OCI-LY7 (cell line): ENCODE results near the gene ZSCAN4.

ENCODE experiments used
- EZH2phosphoT487 ChIP-seq: fragments of 200-600 bp; sonication (generic); IDR thresholded peaks from 2 replicates; pipeline ENCODE4 v1.6.1; 2018; ENCODE audit warnings: low read depth, borderline replicate concordance, mild to moderate bottlenecking, mixed run types, antibody characterized with exemption, low read length, moderate library complexity, mixed read lengths
- TF ChIP-seq, protein P1 (sequence below): fragments of 200-600 bp; sonication (generic); conservative IDR thresholded peaks from 2 replicates; pipeline ENCODE4 v1.5.1; 2014; ENCODE audit warnings: mild to moderate bottlenecking, antibody characterized with exemption, low read length, moderate library complexity, mixed read lengths

DNA sequence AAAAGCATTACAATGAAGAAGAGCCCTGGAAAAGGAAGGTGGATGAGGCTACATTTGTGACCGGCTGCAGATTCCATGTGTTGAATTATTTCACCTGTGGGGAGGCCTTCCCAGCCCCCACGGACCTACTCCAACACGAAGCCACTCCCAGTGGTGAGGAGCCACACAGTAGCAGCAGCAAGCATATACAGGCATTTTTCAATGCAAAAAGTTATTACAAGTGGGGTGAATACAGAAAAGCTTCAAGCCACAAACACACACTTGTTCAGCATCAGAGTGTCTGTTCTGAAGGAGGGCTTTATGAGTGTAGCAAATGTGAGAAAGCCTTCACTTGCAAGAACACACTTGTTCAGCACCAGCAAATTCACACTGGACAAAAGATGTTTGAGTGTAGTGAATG lies 18.0 kb downstream of the ZSCAN4 start:
- TF ChIP-seq, protein P1, sequence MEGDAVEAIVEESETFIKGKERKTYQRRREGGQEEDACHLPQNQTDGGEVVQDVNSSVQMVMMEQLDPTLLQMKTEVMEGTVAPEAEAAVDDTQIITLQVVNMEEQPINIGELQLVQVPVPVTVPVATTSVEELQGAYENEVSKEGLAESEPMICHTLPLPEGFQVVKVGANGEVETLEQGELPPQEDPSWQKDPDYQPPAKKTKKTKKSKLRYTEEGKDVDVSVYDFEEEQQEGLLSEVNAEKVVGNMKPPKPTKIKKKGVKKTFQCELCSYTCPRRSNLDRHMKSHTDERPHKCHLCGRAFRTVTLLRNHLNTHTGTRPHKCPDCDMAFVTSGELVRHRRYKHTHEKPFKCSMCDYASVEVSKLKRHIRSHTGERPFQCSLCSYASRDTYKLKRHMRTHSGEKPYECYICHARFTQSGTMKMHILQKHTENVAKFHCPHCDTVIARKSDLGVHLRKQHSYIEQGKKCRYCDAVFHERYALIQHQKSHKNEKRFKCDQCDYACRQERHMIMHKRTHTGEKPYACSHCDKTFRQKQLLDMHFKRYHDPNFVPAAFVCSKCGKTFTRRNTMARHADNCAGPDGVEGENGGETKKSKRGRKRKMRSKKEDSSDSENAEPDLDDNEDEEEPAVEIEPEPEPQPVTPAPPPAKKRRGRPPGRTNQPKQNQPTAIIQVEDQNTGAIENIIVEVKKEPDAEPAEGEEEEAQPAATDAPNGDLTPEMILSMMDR, result no peak
- no peak for TF ChIP-seq EZH2phosphoT487
